ENCODE measurements around the gene PBOV1.

PBOV1 gene

GRCh38 chr6:138218449-138218848 is at the start of gene PBOV1:
PBOV1 (minus strand) TSS chr6:138218491; CDS start chr6:138218395, 96 bp downstream.
- TF ChIP-seq, protein P1, sequence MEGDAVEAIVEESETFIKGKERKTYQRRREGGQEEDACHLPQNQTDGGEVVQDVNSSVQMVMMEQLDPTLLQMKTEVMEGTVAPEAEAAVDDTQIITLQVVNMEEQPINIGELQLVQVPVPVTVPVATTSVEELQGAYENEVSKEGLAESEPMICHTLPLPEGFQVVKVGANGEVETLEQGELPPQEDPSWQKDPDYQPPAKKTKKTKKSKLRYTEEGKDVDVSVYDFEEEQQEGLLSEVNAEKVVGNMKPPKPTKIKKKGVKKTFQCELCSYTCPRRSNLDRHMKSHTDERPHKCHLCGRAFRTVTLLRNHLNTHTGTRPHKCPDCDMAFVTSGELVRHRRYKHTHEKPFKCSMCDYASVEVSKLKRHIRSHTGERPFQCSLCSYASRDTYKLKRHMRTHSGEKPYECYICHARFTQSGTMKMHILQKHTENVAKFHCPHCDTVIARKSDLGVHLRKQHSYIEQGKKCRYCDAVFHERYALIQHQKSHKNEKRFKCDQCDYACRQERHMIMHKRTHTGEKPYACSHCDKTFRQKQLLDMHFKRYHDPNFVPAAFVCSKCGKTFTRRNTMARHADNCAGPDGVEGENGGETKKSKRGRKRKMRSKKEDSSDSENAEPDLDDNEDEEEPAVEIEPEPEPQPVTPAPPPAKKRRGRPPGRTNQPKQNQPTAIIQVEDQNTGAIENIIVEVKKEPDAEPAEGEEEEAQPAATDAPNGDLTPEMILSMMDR (IDR thresholded peaks at IDR 0.05), result no peak
- H3K27me3 ChIP-seq, result no peaks in the 10 kb centered on the region
- no peak for DNase-seq

GRCh38 chr6:138266095-138266494 is 47.8 kb upstream of the PBOV1 start:
- no peaks in the 10 kb centered on the region for H3K4me1 ChIP-seq
- H3K36me3 ChIP-seq, result peaks cover 0 to 10% (median 0%) of the 10 kb centered on the region in 3 donors
- no peaks in the 10 kb centered on the region for H3K9me3 ChIP-seq
- no peaks in the 10 kb centered on the region for H3K27me3 ChIP-seq
- H3K4me3 ChIP-seq, result no peak overlapping the region
- intact Hi-C loops (cut with DNase I; ENCODE audit: low total_unique reads), result no loop called here
- TF ChIP-seq, protein P1 (IDR thresholded peaks at IDR 0.05), result no peak
- no peak for DNase-seq
- H3K27ac ChIP-seq, result no peak overlapping the region

More at GRCh38 chr6:138218449-138218848, at the start of gene PBOV1:
- intact Hi-C loops (cut with DNase I; ENCODE audit: low total_unique reads), result no loop called here
- Histone ChIP-seq H3K36me3 (no peaks in the 10 kb centered on the region), H3K4me1 (no peaks in the 10 kb centered on the region), H3K9me3 (no peaks in the 10 kb centered on the region), H3K27ac (no peak within 1 kb of the TSS), H3K4me3 (no peak within 1 kb of the TSS)

GRCh38 chr6:138264372-138264880 is 46.1 kb upstream of the PBOV1 start:
- no peaks in the 10 kb centered on the region for H3K4me1 ChIP-seq
- intact Hi-C loops (cut with DNase I; ENCODE audit: low total_unique reads), result no loop called here
- H3K27ac ChIP-seq, result no peak overlapping the region
- TF ChIP-seq, protein P1 (IDR thresholded peaks at IDR 0.05), result no peak
- H3K4me3 ChIP-seq, result no peak overlapping the region
- no peak for DNase-seq
- H3K27me3 ChIP-seq, result no peaks in the 10 kb centered on the region
- H3K9me3 ChIP-seq, result no peaks in the 10 kb centered on the region
- H3K36me3 ChIP-seq, result peaks cover 0 to 10% (median 0%) of the 10 kb centered on the region in 3 donors

GRCh38 chr6:138263963-138264362 is 45.7 kb upstream of the PBOV1 start:
- Histone ChIP-seq H3K27me3 (no peaks in the 10 kb centered on the region), H3K4me1 (no peaks in the 10 kb centered on the region), H3K36me3 (peaks cover 0 to 10% (median 0%) of the 10 kb centered on the region in 3 donors), H3K9me3 (no peaks in the 10 kb centered on the region), H3K27ac (no peak overlapping the region), H3K4me3 (no peak overlapping the region)
- intact Hi-C loops (cut with DNase I; ENCODE audit: low total_unique reads), result no loop called here
- TF ChIP-seq, protein P1 (IDR thresholded peaks at IDR 0.05), result no peak
- no peak for DNase-seq

DNA sequence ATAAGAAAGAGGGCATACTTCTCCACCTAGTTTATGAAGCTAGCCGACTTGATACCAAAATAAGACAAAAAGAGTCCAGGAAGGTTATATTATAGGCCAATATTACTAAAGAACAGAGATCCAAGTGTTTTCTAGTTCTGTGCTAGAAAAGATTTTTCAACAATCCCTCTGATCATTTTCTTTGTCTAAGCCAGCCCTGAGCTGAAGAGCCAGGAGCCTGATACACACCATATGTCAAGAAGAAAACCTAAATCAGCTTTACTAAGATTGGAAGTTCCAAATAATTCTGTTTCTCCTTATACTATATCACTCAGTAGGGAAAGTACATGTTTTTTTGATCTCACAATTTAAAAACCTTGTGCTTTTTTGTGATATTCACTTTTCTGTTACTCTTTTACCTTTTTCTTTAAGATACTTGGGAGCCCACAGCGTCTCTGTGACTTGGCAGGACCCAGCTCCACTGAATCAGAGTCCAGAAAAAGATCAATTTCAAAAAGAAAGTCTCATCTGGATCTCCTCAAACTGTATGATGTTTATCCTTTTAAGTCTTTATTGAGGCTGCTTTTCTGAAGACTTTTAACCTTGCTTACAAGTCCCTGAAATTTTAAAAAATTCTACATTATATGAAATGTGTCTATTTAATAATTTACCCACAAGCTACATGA is 43.0 kb upstream of the PBOV1 start:
- TF ChIP-seq, protein P1 (IDR thresholded peaks at IDR 0.05), result no peak
- intact Hi-C loops (cut with DNase I; ENCODE audit: low total_unique reads), result no loop called here
- Histone ChIP-seq H3K27ac (no peak overlapping the region), H3K4me3 (no peak overlapping the region), H3K4me1 (no peaks in the 10 kb centered on the region), H3K27me3 (no peaks in the 10 kb centered on the region), H3K9me3 (no peaks in the 10 kb centered on the region), H3K36me3 (peaks cover 0 to 10% (median 0%) of the 10 kb centered on the region in 3 donors)
- DNase-seq, result no peak

All from tibial artery (tissue), 4 donors.